HL-60 (cell line): ENCODE measurements around the gene FMNL3.

Source experiments
- DNase-seq, 2 experiments: peaks; one replicate each; pipeline ENCODE4 v3.0.0-alpha.2; 2010 to 2020; ENCODE audit warnings: low read depth in 1 of 2, low spot score in 1 of 2
- H3K27ac ChIP-seq: fragments of 250-450 bp; sonication (Bioruptor Pico); replicated peaks from 2 replicates; pipeline ENCODE4 v1.5.1; 2020; ENCODE audit warnings: mild to moderate bottlenecking, moderate library complexity
- H3K27me3 ChIP-seq: fragments of 250-450 bp; sonication (Bioruptor Pico); 2 replicates; pipeline ENCODE4 v1.5.1; 2021; ENCODE audit warnings: mild to moderate bottlenecking, moderate library complexity; ENCODE audit not compliant: insufficient read depth, poor library complexity, severe bottlenecking
- H3K4me3 ChIP-seq: replicated peaks from 2 replicates; pipeline ENCODE4 v1.5.1; 2011; ENCODE audit warnings: mild to moderate bottlenecking, control low read depth, low read length; ENCODE audit not compliant: insufficient read depth
- GABPA ChIP-seq: IDR thresholded peaks from 2 replicates; pipeline ENCODE4 v1.6.1; 2012; ENCODE audit warnings: low read depth
- POLR2AphosphoS5 ChIP-seq: IDR thresholded peaks from 2 replicates; pipeline ENCODE4 v1.6.1; 2012; ENCODE audit warnings: low read depth
- SPI1 ChIP-seq: IDR thresholded peaks from 2 replicates; pipeline ENCODE4 v1.6.1; 2012; ENCODE audit warnings: low read depth, mild to moderate bottlenecking, borderline replicate concordance
- TF ChIP-seq, protein P1 (sequence below): IDR thresholded peaks from 2 replicates; pipeline ENCODE4 v1.6.1; 2012; ENCODE audit warnings: low read depth; ENCODE audit not compliant: insufficient replicate concordance
- TF ChIP-seq, protein P2 (sequence below): IDR thresholded peaks from one replicate; pipeline ENCODE4 v1.5.1; 2011; ENCODE audit warnings: low read length, control low read depth, inconsistent platforms; ENCODE audit not compliant: insufficient read depth

The FMNL3 gene

DNA sequence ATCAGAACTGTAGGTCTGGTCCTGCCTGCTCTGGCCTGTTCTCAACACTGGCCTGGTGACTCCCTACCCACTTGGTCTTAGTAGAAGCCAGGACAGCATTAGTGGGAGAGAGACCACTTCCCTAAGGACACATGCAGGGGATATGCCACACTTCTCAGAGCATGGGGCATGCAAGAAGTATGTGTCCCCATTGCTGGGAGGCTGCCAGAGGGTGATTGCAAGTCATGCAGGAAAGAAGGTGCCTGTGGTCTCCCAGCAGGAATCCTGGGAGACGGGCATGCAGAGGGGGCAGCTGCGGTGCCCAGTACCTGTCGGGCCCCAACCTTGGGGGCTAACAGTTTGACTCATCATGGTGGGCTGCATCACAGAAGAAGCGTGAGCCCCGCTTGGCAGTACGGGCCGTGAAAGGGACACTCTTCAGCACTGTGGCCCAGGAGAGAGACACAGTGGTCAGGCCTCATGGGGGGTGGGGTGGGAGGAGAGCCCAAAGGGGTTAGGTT lies 60.8 kb downstream of the FMNL3 start:
- Histone ChIP-seq H3K4me3 (no peak overlapping the region), H3K27ac (no peak overlapping the region), H3K27me3 (no peaks in the 10 kb centered on the region)
- TF ChIP-seq, protein P1, sequence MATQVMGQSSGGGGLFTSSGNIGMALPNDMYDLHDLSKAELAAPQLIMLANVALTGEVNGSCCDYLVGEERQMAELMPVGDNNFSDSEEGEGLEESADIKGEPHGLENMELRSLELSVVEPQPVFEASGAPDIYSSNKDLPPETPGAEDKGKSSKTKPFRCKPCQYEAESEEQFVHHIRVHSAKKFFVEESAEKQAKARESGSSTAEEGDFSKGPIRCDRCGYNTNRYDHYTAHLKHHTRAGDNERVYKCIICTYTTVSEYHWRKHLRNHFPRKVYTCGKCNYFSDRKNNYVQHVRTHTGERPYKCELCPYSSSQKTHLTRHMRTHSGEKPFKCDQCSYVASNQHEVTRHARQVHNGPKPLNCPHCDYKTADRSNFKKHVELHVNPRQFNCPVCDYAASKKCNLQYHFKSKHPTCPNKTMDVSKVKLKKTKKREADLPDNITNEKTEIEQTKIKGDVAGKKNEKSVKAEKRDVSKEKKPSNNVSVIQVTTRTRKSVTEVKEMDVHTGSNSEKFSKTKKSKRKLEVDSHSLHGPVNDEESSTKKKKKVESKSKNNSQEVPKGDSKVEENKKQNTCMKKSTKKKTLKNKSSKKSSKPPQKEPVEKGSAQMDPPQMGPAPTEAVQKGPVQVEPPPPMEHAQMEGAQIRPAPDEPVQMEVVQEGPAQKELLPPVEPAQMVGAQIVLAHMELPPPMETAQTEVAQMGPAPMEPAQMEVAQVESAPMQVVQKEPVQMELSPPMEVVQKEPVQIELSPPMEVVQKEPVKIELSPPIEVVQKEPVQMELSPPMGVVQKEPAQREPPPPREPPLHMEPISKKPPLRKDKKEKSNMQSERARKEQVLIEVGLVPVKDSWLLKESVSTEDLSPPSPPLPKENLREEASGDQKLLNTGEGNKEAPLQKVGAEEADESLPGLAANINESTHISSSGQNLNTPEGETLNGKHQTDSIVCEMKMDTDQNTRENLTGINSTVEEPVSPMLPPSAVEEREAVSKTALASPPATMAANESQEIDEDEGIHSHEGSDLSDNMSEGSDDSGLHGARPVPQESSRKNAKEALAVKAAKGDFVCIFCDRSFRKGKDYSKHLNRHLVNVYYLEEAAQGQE, result no peak
- TF ChIP-seq, protein P2, sequence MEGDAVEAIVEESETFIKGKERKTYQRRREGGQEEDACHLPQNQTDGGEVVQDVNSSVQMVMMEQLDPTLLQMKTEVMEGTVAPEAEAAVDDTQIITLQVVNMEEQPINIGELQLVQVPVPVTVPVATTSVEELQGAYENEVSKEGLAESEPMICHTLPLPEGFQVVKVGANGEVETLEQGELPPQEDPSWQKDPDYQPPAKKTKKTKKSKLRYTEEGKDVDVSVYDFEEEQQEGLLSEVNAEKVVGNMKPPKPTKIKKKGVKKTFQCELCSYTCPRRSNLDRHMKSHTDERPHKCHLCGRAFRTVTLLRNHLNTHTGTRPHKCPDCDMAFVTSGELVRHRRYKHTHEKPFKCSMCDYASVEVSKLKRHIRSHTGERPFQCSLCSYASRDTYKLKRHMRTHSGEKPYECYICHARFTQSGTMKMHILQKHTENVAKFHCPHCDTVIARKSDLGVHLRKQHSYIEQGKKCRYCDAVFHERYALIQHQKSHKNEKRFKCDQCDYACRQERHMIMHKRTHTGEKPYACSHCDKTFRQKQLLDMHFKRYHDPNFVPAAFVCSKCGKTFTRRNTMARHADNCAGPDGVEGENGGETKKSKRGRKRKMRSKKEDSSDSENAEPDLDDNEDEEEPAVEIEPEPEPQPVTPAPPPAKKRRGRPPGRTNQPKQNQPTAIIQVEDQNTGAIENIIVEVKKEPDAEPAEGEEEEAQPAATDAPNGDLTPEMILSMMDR, result no peak
- TF ChIP-seq SPI1, result no peak
- no peak for TF ChIP-seq GABPA
- no peak for TF ChIP-seq POLR2AphosphoS5
- DNase-seq, result no peak

DNA sequence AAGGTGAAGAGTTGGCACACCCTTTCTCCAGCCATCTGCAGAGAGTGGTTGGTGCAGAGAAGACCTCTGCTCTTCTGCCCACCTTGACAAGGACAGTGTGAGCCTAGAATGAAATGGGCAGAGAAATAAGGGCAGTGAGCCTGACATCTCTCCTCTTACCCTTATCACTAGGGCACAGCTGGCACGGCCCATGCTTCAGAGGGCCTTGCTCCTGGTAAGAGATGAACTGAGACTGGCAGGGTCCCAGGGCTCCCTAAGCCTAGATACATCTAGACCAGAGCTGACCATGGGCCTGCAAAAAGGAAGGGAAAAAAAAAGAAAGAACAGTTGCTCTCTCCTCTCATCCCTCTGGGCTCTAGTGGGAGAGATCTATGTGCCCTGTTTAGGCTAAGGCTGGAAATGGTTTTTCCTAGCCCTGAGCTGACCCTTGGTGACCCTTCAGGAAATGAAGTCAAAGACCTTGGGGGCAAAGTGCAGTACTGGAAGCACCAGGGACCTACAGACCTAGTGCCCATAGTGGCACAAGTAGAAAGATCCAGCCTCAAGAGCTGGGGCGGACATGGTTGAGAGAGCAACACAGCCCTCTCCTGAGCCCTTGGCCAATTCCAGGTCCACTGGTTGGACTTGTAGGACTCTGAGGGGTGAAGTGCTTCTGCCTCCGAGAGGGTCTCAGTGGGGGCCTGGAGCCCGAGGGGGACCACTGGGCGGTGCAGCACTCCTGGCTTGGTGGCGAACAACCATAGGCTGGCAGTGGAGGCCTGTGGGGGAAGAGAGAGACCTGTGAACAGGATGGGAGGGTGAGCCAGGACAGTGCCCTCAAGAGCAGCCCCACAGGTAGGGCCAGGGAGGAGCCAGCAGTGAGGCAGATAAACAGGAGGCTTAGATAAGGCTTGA lies 61.8 kb downstream of the FMNL3 start:
- Histone ChIP-seq H3K27me3 (no peaks in the 10 kb centered on the region), H3K27ac (no peak overlapping the region), H3K4me3 (no peak overlapping the region)
- TF ChIP-seq POLR2AphosphoS5 (no peak), GABPA (no peak), SPI1 (no peak)
- TF ChIP-seq, protein P1, result no peak
- TF ChIP-seq, protein P2, result no peak
- DNase-seq, result no peak

DNA sequence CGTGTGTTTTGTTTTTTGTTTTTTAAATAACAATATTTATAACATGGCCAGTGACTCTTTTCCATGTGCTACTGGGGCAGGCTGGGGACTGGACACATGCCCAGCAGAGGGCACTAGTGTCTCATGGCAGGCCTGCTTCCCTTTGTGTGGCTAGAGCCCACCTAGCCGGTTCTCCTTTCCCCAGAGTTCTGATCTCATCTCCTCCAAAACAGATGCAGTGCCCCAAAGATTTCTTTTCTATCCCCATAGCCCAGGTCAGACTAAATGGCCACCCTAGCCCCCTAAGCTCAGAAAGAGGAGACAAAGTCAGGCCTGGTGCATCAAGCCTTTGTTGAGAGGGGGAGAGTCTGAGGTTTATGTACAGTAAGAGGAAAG lies 62.6 kb downstream of the FMNL3 start:
- Histone ChIP-seq H3K27ac (peak overlapping the region; percentile 37; the same call in 1 of the 2 replicates), H3K4me3 (no peak overlapping the region), H3K27me3 (no peaks in the 10 kb centered on the region)
- TF ChIP-seq, protein P2, result peak; percentile 89
- TF ChIP-seq POLR2AphosphoS5, result no peak
- DNase-seq, result peak; percentile 58 to 76
